Activated CD8-positive, alpha-beta memory T cell treated with anti-CD3 and anti-CD28 coated beads, Interleukin-2, amount 50 U/mL, for 1 hour (primary cell): ENCODE results near the gene PIBF1.

Experiments used
- DNase-seq: peaks from one replicate; pipeline ENCODE4 v3.0.0-alpha.2; 2020; ENCODE audit errors: extremely low read depth

Gene PIBF1

GRCh38 chr13:73059460-73060250 lies 277.7 kb downstream of the PIBF1 start:
- DNase-seq = no peak

DNA sequence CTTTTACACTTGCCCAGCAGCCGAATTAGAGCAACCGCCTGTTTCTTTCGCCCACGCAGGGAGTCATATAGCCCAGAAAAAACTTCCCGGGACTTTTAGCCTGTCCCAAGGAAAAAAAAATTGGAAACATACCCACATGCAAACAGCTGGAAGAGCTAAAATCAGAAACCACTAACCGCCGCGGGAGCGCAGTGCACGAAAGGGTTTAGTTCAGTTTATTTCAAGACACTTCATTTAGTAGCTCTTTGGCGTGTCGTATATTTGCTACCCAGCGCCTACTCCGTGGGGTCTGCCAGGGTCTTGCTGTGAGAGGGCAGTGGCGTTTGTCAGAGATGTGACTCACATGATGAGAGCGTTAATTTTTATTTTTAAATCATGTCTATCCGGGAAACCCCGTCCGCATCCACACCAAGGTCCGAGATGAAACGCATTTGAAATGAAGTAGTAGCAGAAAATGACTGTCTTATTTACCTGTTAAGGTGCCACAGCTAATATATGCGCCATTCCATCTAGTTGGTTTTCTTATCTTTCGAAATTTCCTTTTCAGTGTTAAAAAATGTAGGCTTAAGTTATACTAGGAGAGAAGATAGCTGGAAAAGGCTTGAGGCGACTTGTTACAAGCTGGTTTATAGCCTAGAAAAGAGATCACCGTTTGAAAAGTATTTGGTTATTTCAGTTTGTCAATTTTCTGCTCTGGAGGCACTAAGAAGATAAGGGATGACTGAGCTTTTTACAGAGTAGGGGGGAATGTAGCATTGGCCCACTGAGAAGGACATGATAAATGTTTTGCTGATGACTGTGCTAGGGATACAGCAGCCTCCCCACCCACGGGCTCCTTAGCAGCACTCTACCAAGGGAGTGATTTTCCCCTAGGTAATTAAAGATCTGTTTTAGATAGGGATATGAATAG lies 278.6 kb downstream of the PIBF1 start:
- no peak for DNase-seq

GRCh38 chr13:73061473-73061872 lies 279.5 kb downstream of the PIBF1 start:
- DNase-seq = no peak

- DNase-seq = no peak
These were observed 279.9 kb downstream of the PIBF1 start for GRCh38 chr13:73061876-73062275.

DNA sequence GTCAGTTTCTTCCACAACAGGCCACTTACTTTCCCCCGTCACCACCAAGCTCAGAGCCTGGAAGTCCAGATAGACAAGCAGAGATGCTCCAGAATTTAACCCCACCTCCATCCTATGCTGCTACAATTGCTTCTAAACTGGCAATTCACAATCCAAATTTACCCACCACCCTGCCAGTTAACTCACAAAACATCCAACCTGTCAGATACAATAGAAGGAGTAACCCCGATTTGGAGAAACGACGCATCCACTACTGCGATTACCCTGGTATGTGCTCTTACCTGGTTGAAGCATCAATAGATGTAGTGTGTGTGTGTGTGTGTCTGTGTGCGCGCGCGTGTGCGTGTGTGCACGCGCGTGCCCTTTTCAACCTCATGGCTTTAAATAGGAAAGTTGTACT lies 280.5 kb downstream of the PIBF1 start:
- no peak for DNase-seq

DNA sequence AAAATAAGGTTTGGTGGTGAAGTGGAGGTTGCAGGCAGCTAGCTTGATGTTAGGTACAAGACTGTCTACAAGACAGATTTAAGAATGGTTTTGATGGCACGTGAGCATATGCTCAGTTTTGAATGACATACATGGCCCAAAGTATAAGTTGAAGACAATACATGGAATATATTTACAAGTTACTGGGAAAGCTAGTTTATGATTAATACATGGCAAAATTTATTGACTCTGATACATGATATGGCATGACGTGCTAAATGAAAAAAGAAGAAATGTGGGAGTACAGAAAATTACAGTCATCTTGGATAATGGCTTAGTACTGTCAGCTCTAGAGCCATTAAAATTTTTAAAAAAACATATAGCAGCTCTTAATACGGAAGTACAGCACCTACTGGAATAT lies 281.2 kb downstream of the PIBF1 start:
- DNase-seq = no peak

- no peak for DNase-seq
These were observed 283.1 kb downstream of the PIBF1 start for GRCh38 chr13:73065036-73065435.

- DNase-seq = no peak
These were observed 283.9 kb downstream of the PIBF1 start for GRCh38 chr13:73065665-73066340.
